CD4-positive, alpha-beta T cell treated with Interleukin-4 for 4 hours (primary cell): ENCODE results near the gene TBC1D8.

Experiments
- DNase-seq: peaks from one replicate; pipeline ENCODE4 v3.0.0-alpha.2; 2020

TBC1D8 gene

DNA sequence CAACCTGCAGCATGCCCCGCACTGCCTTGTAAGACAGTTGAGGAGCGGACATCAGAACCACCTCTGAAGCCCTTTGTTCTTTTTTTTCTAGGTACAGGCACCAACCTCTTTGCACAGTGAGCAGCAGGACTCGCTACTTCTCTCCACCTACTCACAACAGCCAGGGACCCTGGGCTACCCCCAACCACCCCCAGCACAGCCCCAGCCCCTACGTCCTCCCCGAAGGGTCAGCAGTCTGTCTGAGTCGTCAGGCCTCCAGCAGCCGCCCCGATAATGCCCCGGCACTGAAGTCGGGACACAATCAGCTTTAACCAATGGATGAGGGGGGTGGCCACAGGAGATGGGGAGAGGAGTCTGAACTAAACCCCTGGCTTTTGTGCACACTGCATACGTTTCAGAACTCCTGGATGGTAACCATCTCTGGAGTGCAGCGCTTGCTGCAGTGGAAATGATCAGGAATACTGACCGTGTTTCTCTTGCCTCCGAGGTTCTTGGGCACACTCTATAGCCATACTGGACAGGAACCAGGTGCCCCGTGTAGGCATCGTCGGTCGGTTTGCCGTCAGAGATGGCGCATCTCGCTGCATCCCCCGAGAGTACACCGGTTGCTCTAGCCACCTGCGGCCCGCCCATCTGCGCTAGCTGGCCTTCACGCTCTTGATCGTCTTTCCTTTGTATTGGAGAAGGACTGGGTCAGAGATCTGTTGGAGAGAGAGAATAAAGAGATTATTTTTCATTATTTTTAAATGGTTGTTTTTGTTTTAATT, 155.7 kb downstream of the TBC1D8 start:
- DNase-seq, result no peak

DNA sequence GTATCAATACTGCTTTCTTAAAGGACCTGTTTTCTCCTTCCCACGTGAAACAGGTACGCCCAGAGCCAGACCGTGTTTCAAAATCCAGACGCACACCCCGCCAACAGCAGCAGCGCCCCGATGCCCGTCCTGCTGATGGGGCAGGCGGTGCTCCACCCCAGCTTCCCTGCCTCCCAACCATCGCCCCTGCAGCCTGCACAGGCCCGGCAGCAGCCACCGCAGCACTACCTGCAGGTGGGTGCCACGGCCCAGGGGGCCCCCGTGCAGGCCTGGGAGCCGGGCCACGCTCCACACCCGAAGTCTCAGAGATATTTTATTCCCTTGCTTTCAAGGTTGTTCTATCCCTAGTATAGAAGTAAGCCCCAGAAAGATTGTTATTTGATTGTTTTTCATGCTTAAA, 157.9 kb downstream of the TBC1D8 start:
- no peak for DNase-seq

DNA sequence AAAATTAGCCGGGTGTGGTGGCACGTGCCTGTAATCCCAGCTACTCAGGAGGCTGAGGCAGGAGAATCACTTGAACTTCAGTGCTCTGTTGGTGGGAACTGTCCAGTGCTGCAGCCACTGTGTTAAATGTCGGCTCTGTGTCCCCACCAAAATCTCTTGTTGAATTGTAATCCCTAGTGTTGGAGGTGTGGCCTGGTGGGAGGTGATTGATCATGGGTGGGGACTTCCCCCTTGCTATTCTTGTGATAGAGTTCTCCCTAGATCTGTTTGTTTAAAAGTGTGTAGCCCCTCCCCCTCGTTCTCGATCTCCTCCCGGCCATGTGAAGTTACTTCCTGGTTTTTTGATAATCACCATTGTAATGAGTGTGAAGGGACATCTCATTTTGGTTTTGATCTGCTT, 158.9 kb downstream of the TBC1D8 start:
- DNase-seq, result no peak

GRCh38 chr2:100991404-100991773, 159.8 kb downstream of the TBC1D8 start:
- DNase-seq, result no peak

DNA sequence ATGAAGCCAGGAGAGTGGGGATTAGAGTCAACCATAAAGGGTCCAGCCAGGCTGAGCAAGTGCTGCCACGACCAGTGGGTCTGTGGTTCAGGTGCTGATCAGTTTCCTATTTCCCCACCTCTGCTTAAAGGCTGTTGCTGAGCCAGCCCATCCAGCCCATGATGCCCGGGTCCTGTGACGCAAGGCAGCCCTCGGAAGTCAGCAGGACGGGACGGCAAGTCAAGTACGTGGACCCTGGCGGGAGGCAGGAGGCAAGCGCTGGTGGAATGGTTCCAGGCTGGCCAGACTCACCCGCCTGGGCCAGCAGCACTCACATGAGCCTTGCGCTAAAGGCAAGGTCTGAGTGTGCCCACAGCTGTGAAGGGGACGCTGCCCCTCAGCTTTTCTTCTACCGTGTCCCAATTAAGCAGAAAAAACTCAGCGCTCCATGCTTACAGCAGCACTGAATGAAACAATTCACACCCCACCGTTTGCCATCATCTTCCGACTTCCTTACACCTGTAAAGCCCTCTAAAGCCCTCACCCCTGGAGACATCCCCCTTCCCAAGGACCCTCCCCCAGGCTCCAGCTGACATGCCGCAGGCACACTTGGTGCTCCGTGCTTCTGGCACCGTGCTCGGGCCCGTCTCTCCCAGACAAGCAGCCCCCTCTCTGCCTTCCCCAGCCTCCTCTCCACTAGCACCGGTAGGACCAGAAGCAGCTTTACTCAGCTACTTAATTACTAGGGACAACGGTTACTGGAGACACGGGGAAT, 160.4 kb downstream of the TBC1D8 start:
- no peak for DNase-seq

GRCh38 chr2:100990166-100990565, 161.0 kb downstream of the TBC1D8 start:
- no peak for DNase-seq

DNA sequence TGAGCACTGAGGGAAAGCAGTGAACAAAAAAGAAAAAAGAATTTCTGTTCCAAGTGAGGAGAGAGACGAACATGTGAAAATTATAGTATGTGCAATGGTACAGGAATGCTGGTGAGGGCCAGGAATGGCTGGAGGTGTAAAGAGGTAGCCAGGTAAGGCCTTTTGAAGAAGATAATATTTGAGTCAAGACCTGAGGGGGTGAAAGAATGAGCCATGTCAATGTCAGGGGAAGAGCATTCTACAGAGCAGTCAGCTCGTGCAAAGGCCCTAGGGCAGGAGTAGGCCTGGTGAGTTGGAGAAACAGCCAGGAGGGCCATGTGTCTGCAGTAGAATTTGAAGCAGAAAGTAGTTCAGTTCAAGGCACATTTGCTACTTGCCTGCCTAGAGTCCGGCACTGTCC, 161.5 kb downstream of the TBC1D8 start:
- DNase-seq, result no peak

DNA sequence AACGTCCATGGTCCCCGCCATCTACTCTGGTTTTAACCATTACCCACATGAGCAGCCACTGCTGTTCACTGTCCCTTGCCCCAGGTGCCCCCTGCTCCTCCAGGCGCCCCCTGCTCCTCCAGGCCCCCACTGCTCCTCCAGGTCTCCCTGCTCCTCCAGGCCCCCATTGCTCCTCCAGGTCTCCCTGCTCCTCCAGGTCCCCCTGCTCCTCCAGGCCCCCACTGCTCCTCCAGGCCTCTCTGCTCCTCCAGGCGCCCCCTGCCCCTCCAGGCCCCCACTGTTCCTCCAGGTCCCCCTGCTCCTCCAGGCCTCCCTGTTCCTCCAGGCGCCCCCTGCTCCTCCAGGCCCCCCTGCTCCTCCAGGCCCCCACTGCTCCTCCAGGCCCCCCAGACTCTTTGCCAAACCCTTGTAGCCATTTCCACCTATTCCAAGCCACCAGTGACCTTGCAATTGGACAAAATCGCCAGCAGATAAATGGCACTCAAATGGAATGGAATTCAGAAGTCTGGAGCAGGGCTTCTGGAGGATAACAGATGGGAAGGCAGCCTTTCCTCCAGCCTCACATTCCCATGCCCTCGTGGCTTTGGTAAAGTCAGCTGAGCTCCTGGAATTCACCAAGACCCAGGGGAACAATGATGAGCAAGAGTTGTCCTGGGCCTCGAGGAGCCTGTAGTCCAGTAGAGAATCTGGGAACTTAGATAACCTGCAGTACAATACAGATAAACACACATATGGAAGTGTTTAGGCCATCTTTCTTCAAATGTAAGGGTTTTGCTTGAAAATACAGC, 162.4 kb downstream of the TBC1D8 start:
- no peak for DNase-seq

DNA sequence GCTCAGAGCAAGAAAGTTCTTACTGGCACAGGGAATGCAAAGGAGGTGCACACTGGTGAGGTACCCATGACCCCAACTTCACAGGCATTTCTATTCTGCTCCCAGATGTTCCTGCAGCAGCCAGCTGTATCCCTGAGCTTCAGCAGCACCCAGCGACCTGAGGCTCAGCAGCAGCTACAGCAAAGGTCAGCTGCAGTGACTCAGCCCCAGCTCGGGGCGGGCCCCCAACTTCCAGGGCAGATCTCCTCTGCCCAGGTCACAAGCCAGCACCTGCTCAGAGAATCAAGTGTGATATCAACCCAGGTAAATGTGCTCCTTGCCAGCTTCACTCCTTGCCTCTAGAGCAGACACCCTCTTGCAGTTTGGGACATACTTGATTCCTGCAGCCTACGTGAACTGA, 163.2 kb downstream of the TBC1D8 start:
- DNase-seq, result no peak

DNA sequence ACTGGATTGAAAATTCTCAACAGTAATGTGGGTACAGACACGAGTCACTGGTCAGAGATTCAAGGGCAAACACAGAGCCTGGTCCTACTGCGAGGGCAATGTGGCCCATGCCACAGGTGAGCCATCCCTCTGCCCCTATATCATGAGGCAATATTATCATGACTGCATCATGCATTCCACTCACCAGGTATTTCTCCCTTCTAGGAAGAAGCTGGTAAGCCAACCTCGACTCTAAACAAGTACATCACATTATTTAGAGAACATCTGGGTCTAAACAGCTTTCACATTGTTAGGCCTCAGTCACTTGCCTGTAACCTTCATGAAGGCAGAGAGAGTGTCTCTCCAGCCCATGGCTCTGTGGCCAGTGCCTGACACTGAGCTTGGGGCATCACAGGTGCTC, 163.6 kb downstream of the TBC1D8 start:
- DNase-seq, result no peak

GRCh38 chr2:100986157-100986556, 165.0 kb downstream of the TBC1D8 start:
- no peak for DNase-seq

DNA sequence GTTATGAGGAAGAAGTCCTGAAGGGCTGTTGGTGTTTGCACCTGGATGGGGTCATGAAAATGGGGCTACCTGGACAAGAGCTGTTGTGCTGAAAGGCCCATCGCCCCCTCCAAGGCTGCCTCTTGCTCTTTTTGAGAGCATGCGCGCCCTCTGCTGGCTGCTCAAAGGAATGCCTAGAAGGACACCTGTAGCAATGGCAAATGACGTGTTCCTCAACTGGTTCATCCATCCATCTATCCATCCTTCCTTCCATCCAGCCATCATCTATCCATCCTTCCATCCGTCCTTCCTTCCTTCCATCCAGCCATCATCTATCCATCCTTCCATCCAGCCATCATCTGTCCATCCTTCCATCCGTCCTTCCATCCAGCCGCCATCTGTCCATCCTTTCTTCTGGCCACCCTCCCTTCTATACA, 166.3 kb downstream of the TBC1D8 start:
- DNase-seq, result peak; percentile 68

DNA sequence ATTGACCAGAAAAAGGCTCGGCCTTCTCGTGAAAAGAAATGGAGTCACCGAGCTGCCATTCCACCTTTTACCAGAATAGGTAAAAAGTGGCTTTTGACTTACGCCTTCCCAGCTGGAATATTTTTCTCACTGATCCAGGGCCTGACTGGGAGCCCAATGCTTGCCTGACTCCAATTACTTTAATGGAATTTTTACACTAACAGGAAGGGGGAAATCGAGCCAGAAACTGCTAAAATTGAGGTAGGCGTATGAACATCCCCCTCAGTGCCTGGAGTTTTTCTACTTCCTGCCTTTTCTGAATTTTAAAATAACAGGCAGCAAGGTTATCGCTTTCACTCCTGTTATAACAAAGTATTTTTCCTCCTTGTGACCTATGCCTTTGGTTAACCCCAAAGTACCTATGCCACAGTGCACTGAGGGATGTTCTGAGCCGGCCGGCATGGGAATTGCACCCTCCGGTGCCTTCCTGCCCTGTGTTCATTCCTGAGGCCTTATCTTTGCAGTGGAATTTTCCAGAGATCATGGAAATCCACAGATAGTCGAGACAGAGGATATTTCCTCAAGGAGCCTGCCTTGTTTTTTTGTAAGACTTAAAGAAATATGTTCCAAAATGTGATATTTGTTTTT, 167.4 kb downstream of the TBC1D8 start:
- no peak for DNase-seq

DNA sequence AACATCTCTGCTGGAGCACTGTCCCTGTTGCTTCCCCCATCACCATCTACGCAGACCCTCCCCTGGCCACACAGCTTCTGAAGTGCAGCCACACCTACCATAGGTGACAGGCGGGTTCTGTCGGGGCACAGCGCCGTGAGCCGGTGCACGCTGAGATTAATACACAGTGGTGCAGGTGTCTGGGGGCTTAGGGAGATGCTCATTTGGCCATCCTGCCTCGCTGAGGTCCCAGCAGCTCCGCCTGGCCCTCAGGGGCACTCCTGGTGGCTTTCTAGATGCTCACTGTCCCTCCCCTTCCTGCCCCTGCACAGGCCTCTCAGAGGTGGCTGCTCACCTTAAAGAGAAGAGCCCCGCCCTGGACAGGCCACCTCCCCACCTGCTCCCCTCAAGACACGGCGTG, 168.0 kb downstream of the TBC1D8 start:
- no peak for DNase-seq

- DNase-seq, result no peak
Observed at GRCh38 chr2:100982431-100982861, 168.7 kb downstream of the TBC1D8 start.

GRCh38 chr2:100981011-100981410, 170.2 kb downstream of the TBC1D8 start:
- no peak for DNase-seq

DNA sequence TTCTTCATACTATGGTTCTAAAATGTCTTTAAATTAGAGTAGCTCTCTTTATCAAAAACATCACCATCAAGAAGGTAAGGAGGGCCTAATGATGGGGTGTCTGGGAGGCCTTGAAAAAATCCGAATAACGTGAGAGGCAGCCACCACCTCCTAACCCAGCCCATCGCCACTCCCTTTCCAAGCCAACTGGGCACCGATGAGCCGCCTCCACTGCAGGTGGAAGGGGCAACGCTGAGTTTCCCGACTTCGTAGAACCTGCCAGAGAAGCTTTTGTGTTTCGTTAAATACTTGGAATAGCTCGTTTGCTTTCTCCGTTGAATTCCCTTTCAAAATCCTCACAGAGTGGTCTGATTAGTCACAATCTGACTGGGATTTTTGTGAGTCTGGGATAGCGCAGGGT, 171.1 kb downstream of the TBC1D8 start:
- DNase-seq, result no peak

- no peak for DNase-seq
Observed at GRCh38 chr2:100978582-100979191, 172.5 kb downstream of the TBC1D8 start.

DNA sequence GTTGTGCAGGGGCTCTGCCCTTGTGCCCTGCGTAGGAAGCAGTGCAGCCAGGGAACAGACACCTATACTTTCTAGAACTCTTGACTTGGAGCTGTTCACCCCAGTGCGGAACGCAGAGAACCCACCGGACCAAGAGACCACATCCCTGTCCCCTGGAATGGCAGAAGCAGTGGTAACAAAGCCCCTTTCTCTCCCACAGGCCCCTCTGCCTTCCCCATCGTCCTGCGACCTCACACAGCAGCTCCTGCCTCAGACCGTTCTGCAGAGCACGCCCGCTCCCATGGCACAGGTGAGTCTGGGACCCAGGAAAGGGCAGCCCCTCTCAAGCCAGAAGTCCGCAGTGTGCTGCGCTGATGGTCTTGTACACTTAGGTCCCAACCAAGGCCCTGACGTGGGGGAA, 173.7 kb downstream of the TBC1D8 start:
- no peak for DNase-seq

- no peak for DNase-seq
Observed at GRCh38 chr2:100976645-100977391, 174.4 kb downstream of the TBC1D8 start.

DNA sequence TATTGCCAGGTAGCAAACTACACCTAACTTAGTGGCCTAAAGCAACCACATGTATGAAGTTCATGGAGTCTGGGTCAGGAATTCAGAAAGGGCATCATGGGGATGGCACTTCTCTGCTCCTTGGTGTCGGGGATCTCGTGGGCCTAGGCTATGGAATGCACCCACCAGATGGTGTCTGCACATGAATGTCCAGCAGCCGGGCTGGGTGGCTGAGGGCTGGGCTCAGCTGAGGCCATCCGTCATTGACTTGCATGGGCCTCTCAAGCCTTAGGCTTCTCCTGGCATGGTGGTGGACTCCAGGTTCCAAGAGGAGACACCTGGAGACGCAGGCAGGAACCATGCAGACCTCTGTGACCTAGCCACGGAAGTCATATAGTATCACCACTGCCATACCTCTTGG, 175.1 kb downstream of the TBC1D8 start:
- no peak for DNase-seq

GRCh38 chr2:100975521-100975785, 175.7 kb downstream of the TBC1D8 start:
- no peak for DNase-seq
